GM18519 (cell line): ENCODE measurements around the gene PARP4.
"Not testable (repeated sequence)": the region's sequence is repeated elsewhere in the genome, so short reads cannot be mapped to it uniquely, and the experiment has no call there.

Experiments used
- ATAC-seq: cut with Tn5 transposase; IDR thresholded peaks from one replicate; pipeline ENCODE4 v1.9.1; 2021; ENCODE audit warnings: mild to moderate bottlenecking, moderate library complexity; ENCODE audit not compliant: unreplicated experiment, low FRiP score

The PARP4 gene

DNA sequence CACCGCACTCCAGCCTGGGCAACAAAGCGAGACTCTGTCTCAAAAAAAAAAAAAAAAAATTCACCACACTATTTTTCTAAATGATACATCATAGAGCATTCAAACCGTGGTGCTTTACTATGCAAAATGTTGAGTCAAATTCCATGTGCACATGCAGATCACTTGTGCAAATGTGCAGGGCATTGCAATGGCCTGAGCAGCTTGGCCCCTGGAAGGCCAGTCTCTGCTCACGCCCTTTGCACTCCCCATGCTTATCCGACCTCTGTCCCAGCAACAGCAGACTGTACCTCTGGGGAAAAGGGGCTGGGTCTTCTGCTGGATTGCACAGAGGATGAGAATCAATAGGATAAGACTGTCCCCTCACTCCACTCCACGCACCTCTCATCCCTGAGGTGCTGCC, 58.5 kb downstream of the PARP4 start:
- ATAC-seq: no peak

DNA sequence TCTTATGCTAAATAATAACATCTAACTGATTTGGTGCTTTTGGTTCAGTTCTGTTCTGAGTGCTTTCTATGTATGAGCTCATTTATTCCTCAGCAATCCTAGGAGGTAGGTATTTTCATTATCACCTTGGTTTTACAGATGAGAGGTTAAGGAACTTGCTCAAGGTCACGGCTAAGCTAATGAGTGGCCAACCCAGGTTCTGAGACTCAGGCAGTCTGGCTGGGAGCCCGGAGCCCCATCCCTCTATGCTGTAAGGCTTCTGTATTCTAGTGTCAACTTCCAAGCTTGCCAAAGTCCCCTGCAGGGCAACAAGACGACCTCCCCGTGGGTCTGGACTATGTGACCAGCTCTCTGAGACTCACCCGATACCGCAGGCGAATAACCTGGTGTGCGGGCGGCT, 60.5 kb downstream of the PARP4 start:
- no peak for ATAC-seq

DNA sequence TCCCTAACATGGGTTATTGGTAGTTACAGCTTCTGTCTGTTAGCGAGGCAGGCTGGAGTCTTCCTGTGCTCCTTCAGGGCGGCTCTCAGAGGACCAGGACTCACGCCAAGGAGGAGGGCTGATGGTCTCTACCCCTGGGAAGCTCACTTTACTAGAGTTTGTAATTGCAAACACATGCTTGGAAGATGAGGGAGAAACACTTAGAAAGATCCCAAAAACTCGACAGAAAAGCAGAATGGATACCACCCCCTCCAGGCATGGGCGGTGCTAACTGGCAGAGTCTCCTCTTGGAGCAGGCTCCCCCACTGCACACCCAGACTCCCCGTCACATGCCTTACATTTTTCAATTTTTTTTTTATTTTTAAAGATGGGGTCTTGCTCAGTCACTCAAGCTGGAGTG, 62.0 kb downstream of the PARP4 start:
- ATAC-seq: no peak

DNA sequence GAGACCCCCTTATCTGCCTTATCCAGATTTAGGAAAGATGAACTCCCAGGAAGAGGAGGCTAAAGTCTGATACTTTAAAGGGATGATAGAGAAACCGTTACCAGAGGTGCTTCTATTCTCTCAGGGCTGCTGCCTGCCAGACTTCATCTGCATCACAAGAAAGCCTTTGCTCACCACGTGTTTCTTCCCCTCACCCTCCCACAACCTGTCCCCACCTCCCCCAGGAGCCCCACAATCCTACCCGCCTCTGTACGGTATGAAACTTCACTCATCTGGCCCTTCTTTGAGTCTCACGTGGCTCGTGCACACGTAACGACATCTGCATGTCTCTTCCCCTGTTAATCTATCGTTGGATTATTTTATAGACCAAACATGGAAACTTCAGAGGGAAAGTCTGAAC, 67.7 kb downstream of the PARP4 start:
- not testable (repeated sequence) for ATAC-seq

DNA sequence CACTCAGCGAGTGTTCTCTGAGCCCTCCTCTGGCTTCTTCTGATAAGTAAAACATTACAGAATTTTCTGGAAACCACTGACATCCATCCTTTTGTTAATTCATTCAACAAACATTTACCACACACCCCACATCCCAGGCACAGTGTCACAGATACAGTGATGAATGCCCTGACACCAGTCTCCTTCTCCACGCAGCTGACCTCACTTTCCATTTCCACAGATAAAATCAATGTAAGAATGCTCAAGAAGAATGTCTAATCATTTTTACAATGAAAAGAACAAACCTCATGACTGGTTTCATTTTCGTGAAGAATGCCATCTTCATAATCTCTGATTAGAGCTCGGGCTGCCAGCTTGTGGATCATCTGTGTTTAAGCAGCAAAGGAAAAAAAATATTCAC, 69.2 kb downstream of the PARP4 start:
- ATAC-seq: no peak

DNA sequence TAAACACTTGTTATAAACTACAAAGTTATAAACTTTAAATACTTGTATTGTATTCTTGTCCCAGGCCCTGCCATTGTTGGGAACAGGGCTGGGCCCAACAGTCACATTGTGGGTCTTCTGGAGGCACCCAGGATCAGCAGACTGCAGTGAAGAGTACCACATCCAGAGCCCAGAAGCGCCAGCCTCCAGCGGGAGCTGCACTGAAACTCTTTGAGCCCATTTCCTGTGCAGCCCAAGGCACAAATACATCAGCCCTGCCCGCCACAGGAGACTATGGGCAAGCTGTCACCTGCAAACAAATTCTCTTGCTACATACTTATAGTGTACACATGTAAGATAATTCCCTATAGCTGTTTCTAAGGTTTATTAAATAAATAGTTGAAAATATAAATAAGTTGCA, 86.5 kb downstream of the PARP4 start:
- not testable (repeated sequence) for ATAC-seq

DNA sequence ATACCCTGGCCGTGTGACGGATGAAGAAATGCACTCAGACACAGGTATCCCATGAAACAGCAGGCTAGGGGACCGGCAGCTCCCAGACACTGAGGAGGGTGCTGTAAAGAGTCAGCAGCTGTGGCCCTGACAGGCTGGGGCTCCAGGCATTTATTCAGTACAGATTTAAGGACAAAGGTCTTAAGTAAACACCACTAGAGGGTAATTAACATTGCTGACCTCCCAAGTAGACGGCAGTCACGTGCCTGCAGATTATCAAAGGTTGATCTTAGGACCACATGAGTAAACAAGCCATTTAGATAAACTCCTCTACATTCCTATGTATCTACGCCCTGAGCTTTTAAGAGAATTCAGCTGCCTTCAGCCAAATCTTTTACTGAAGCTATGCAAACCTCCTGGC, 92.9 kb downstream of the PARP4 start:
- not testable (repeated sequence) for ATAC-seq

DNA sequence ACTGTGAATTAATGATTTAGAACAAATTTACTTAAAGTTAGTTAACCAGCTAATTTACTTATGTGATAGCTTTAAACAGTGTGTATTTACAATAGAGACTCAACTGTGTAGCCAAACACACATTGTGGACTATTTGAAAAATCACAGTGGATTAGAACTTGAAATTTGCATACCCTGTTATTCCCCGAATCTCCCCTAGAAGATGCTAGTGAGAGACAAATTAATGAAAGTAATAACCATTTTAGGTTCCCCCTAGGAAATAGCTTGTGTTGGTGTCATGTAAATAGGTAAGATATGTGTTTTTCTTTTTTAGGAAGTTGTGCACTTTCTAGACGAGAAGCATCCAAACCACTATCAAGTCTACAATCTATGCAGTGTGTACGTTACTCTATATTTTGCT, 104.7 kb downstream of the PARP4 start:
- no peak for ATAC-seq

DNA sequence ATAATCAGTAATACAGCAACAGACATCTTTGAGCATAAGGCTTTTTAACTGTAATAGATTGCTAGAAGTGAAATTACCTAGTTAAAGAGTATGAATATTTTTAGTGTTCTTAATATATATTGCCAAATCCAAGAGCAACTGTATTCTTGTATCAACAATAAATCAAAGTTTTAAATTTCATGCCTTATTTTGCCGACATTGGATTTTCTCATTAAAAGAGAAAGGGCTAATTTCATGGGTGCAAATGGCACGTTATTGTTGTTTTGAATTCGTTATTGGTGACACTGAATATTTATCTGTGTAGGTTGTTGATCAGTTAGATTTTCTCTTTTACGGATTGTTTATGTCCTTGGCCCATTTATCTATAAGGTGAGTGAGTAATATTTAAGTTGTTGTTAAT, 106.1 kb downstream of the PARP4 start:
- no peak for ATAC-seq

DNA sequence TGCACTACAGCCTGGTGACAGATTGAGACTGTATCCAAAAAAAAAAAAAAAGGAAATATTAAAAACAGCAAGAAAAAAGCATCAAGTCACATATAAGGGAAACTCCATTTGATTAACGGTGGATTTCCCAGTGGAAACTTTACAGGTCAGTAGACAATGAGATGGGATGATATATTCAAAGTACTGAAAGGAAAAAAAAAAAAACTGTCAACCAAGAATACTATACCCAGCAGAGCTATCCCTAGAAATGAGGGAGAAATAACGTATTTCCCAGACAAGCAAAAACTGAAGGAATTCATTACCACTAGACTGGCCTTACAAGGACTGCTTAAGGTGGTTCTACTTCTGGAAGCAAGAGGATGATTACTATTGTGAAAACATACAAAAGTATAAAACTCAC, 115.8 kb downstream of the PARP4 start:
- ATAC-seq: no peak

DNA sequence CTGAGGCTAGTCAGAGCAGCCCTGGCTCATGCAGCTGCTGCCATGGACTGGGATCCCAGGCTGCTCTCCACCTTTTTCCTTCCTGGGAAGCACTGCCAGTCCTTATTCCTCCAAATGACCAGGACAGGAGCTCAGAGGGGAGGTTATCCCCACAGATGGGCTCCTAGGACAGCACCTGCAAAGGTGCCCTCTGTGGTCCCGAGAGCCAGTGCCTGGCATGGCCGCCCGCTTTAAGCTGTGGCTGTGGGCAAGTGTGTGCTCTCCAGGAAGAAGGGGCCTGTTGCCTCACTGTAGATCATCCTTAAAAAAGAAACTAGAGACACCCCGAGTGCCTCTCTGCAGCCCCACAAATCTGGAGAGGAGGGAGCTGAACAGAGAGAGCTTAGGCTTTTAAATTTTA, 119.6 kb downstream of the PARP4 start:
- ATAC-seq: no peak

DNA sequence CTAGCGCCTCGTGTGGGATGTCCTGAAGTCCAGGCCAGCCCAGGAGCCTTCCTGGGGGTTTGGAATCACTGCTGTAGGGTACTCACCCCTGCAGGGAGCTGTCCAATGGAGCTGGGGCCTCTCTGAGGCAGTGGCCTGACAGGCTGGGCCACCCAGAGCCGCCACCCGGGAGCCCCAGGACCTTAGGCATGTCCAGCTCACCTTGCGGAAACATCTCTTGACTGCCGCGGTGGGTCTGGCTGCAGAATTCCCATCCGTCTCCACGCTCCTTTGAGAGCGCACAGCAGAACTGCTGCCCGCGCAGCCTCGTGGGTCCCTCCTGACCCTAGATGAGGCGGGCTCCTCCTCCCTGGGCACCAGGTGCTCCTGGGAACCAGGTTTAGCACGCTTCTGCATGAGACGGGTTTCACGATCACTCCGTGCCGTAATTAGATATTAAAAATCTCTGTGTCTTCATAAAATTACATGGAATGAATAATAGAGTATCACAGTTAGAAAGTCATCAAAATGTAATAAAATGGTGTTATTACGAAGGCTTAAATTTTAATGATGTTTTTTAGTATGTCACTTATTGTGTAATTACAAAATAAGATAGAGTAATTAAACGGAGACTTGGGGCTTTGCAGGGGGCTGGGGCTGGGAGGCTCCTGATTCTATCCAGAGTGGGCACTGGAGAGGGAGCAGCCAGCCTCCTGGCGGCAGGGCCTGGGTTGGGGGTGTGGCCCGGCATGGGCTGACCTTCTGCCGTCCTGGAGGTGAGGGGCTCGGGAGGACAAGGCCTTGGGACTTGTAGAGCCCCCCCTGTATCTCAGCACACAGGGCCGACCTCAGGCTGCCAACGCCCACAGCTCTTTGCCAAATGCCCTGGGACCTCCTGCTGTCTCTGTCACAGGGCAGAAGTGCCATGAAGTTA, 120.6 kb downstream of the PARP4 start:
- not testable (repeated sequence) for ATAC-seq

DNA sequence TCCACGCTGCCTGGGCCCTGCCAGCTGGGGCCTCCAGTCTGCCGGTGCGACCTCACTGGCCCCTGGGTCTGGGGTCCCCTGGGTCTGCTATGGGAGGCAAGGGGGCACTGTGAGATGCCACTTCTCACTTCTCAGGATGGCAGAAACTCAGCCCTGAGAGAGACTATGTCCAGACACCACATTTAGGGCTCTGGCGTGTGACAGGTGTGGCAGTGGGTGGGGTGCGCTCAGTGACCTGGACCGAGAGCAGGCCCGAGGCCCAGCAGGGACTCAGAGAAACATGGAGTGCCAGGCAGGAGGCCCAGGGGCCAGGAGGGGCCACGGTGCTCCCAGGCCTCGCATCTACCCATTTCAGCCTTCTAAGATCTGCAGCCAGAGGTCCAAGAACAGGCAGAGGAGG, 121.8 kb downstream of the PARP4 start:
- ATAC-seq: not testable (repeated sequence)

DNA sequence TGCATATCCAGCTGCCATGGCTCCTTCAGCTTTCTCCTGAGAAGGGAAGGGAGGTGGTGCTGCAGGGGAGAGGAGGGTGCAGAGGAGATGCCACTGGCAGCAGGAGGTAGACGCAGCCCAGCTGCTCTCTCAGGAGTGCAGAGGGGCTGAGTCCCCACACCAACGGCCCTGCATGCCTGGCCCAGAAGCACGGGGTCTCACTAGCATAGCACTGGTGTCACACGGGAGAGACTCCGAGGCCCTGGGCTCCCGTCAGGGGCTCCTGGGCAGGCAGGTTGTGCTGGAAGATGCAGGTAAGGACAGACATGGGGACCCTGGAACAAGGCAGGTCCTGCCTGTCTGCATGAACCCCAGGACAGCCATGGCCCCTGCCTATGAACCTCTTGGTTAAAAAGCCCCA, 123.1 kb downstream of the PARP4 start:
- ATAC-seq: no peak

DNA sequence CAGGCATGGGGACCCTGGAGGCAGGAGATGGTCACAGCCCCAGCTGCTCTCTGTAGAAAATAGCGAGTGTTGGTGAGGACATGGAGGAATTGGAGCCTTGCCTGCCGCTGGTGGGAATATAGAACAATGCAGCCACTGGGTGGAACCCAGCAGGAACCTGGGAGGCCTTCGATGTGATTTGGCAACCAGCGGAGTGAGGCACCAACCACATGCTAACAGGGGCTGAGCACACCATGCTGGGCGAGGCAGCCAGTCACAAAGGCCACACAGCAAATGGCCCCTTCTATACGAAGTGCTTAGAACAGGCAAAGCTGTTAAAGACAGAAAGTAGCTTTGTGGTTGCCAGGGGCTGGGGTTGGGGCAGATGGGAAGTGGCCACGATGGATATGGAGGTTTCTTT, 123.8 kb downstream of the PARP4 start:
- not testable (repeated sequence) for ATAC-seq

DNA sequence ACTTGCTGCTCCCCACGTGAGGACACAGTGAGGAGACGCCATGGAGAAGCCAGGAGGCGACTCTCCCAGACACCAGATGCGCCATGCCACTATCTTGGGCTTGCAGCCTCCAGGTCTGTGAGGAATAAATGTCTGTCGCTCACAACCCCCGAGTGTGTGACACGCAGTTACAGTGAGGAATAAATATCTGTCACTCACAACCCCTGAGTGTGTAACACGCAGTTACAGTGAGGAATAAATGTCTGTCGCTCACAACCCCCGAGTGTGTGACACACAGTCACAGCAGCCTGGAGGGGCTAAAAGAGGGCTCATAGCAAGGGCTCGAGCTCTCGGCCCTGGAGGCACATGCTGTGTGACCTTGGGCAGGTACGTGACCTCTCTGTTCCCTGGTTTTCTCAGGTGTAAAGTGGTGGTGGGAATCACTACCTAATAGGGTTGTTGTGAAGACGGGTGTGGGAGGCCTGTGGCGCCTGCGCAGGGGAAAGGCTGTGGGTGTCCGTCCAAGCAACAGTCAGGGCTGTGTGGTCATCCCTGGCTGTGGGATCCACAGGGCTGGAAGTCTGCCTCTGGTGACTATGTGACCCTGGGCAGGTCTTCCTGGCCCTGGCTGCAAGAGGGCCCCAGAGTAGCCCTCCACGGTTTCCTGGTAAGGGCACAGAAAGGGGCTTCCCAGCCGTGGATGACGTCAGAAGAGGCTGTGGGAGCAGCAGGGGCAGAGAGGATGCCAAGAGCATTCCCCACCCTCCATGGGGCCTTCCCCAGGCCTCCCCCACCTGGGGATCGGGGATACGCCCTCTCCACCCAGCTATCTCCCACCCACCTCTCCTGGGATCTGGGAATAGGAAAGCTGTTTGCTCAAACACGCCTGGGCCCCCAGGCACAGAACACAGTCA, 125.5 kb downstream of the PARP4 start:
- no peak for ATAC-seq

DNA sequence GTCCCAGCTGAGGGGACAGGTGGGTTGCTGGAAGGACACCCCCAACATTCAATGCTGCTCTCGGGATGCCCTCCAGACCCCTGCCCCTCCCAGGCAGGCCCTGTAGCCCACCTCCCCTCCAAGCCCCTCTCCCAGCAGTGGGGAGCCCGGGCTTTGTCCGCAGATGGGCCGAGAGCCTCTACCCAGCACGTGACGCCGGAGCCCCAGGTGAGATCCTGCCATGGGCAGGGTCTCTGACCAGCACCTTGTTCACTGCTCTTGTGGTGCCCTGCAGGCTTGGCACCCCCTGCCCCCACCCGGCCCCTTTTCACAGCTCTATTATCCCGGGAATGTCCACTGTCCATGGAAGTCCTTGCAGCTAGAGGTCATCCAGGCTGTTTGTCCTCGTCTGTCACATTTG, 126.7 kb downstream of the PARP4 start:
- ATAC-seq: no peak

DNA sequence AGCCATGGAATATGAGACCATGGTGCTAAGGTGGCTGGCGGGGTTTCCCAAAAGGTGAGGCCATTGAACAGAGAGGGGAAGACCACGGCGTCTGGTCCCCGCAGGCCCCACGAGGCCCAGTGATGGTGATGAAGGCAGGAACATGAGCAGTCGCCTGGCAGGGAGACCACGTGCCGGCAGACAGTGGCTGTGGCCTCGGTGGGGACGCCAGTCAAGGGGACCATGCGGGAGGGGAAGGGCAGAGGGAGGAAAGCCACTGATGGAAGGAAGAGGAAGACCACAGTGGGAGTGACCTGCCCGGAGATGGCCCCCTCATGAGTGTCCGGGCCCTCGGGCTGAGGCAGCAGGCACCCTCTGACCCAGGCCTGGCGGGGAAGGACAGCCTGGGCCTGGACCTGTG, 127.6 kb downstream of the PARP4 start:
- ATAC-seq: not testable (repeated sequence)

DNA sequence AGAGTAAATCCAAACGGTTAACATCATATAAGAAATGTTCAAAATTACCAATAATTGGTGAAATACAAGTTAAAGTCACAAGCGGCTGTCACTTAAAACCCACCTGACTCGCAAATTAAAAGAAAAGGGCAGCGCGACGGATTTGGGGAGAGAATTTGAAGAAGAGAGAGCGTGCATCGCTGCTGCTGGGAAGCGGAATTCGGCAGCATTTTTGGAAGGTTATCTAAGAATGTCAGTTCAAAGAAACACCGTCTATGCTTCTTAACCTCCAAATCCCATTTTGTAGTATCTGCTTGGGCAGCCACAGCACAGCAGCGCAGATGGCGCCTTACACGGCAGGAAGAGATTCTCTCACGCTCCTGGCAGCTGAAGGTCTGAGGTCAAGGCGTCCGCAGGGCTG, 128.5 kb downstream of the PARP4 start:
- not testable (repeated sequence) for ATAC-seq

DNA sequence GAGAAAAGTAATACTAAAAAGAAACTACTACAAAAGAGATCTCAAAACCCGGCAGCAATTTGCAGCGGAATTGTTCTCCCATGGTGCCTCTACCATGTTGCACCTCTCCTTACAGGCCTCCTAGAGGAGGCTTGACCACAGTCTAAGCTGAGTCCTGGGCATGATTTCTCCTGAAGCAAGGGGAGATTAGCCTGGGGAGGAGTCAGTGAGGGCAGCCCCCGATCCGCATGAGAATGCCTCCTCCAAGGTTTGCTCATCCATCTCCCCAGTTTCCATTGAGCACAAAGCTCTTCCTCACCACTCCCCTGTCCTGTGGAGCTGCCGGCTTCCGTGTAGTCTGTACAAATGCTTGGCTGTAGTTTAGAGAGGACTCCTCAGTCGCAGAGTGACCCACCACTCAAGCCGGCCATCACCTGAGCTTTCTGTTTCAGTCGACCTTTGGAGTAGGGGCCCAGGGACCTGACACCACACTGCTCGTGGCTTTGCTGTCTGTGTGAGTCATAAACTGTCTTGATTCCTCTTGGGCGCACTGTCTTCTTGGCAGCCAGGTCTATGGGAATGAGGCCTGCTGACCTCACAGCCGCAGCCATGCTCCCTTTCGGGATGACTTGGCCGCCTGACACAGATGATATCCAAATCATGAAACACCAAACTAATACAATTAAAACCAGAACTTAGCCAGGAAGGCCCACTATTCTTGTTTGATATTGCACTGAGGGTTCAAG, 130.9 kb downstream of the PARP4 start:
- no peak for ATAC-seq

DNA sequence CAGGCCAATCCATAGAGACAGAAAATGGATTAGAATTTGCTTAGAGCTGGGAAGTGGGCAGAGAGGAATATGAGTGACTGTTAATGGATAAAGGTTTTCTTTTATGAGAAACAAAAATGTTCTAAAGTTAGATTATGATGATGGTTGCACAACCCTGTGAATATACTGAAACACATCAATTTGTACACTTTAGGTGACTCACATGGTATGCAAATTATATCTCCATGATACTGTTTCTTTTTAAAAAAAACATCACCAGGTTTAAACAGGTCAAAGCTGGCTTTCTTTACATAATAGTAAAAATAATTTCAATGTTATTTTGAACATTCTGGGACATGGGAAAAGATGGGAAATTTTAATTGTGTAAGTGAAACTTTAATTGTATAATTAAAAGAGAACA, 131.7 kb downstream of the PARP4 start:
- not testable (repeated sequence) for ATAC-seq
